OCI-LY7 (cell line): ENCODE measurements around the gene RNF166. TPM values are rescaled to one million over a fixed set of nuclear protein-coding genes. Genes with fewer than 3 reads are reported as not detected.

Experiments used
- BruUV-seq: library from RNA; stranded (reverse); fragments of 400-500 nt; replicated peaks from 2 replicates; lab custom pipeline; 2021; lab: Mats Ljungman, UMichigan
- CTCF ChIA-PET: fragments of 300-600 bp; sonication (Branson Sonifier 250); formaldehyde crosslinking; loops from one replicate; lab custom pipeline; 2022; ENCODE audit warnings: antibody characterized with exemption; ENCODE audit not compliant: unreplicated experiment; lab: Charles Lee
- POLR2A ChIA-PET: fragments of 300-600 bp; sonication (Branson Sonifier 250); formaldehyde crosslinking; loops from one replicate; lab custom pipeline; 2022; ENCODE audit warnings: antibody characterized with exemption; lab: Charles Lee
- DNase-seq: peaks from one replicate; pipeline ENCODE4 v3.0.0-alpha.2; 2015; ENCODE audit warnings: low spot score
- H2AFZ ChIP-seq: fragments of 200-600 bp; sonication (generic), shearing (Covaris generic); 2 replicates; pipeline ENCODE4 v1.6.1; 2014; ENCODE audit warnings: mild to moderate bottlenecking, antibody characterized with exemption, low read length, moderate library complexity
- H3K27ac ChIP-seq: fragments of 200-600 bp; sonication (generic); 2 replicates; pipeline ENCODE4 v1.5.1; 2014; ENCODE audit warnings: mixed run types, low read depth, mild to moderate bottlenecking, moderate library complexity, low read length, inconsistent platforms; ENCODE audit not compliant: poor library complexity, severe bottlenecking
- H3K36me3 ChIP-seq: fragments of 200-600 bp; sonication (generic); 2 replicates; pipeline ENCODE4 v1.6.1; 2014; ENCODE audit warnings: mild to moderate bottlenecking, antibody characterized with exemption, low read length, moderate library complexity, mixed read lengths; ENCODE audit not compliant: insufficient read depth
- H3K4me1 ChIP-seq: fragments of 200-600 bp; sonication (generic); 2 replicates; pipeline ENCODE4 v1.5.1; 2014; ENCODE audit warnings: mild to moderate bottlenecking, low read length; ENCODE audit not compliant: insufficient read depth, poor library complexity, severe bottlenecking
- H3K4me2 ChIP-seq: fragments of 200-600 bp; sonication (generic); 2 replicates; pipeline ENCODE4 v1.6.1; 2014; ENCODE audit warnings: mild to moderate bottlenecking, low read length
- H3K4me3 ChIP-seq: fragments of 200-600 bp; sonication (generic); 2 replicates; pipeline ENCODE4 v1.5.1; 2014; ENCODE audit warnings: mild to moderate bottlenecking, low read depth, low read length; ENCODE audit not compliant: poor library complexity, severe bottlenecking
- H3K79me2 ChIP-seq: fragments of 200-600 bp; sonication (generic); 2 replicates; pipeline ENCODE4 v1.6.1; 2016; ENCODE audit warnings: low read depth, mild to moderate bottlenecking, low read length, moderate library complexity, mixed read lengths; ENCODE audit not compliant: insufficient read depth
- H3K9me2 ChIP-seq: fragments of 200-600 bp; sonication (generic); 2 replicates; pipeline ENCODE4 v1.6.1; 2016; ENCODE audit warnings: mild to moderate bottlenecking, low read length, mixed read lengths; ENCODE audit not compliant: insufficient read depth
- H3K9me3 ChIP-seq: fragments of 200-600 bp; sonication (generic); 2 replicates; pipeline ENCODE4 v1.6.1; 2014; ENCODE audit warnings: mild to moderate bottlenecking, mixed run types, low read length, mixed read lengths
- H4K20me1 ChIP-seq: fragments of 200-600 bp; sonication (generic); 2 replicates; pipeline ENCODE4 v1.6.1; 2014; ENCODE audit warnings: mild to moderate bottlenecking, antibody characterized with exemption, low read length, moderate library complexity, mixed read lengths; ENCODE audit not compliant: insufficient read depth
- CTCF ChIP-seq: fragments of 200-600 bp; sonication (generic); conservative IDR thresholded peaks from 2 replicates; pipeline ENCODE4 v1.5.1; 2014; ENCODE audit warnings: mild to moderate bottlenecking, antibody characterized with exemption, low read length, moderate library complexity, mixed read lengths
- EZH2phosphoT487 ChIP-seq: fragments of 200-600 bp; sonication (generic); IDR thresholded peaks from 2 replicates; pipeline ENCODE4 v1.6.1; 2018; ENCODE audit warnings: low read depth, borderline replicate concordance, mild to moderate bottlenecking, mixed run types, antibody characterized with exemption, low read length, moderate library complexity, mixed read lengths
- intact Hi-C: fragments of 100-400 bp; cut with micrococcal nuclease; formaldehyde crosslinking; loops from one replicate; pipeline ENCODE4 v1.10.0; 2022; ENCODE audit not compliant: unreplicated experiment
- total RNA-seq, 2 experiments: library from RNA; depleted of rRNA in 1 of 2; stranded (reverse); fragments of >200 nt in 1 of 2; shearing (Covaris generic) in 1 of 2; gene quantifications; 2 replicates each; pipeline ENCODE4 v1.2.3, GENCODE V29; 2014 to 2022

RNF166 gene
- total RNA-seq, 2 experiments from 2014 or later: 52.4 to 56.2 TPM

- Histone ChIP-seq H4K20me1 (no peaks in the 10 kb centered on the region), H3K36me3 (peaks cover 38% of the 10 kb centered on the region; the same call in 1 of the 2 replicates), H3K9me2 (no peaks in the 10 kb centered on the region), H3K4me2 (no peak overlapping the region), H3K27ac (no peak overlapping the region), H3K9me3 (no peaks in the 10 kb centered on the region), H3K4me3 (no peak overlapping the region), H2AFZ (no peak overlapping the region), H3K4me1 (peaks cover 15% of the 10 kb centered on the region), H3K79me2 (peaks cover 27% of the 10 kb centered on the region; the same call in 1 of the 2 replicates)
- no TSS peak for BruUV-seq
- TF ChIP-seq EZH2phosphoT487 (no peak), CTCF (no peak)
- POLR2A ChIA-PET: no interaction called here
- intact Hi-C loops: no loop called here
- CTCF ChIA-PET: no interaction called here
- DNase-seq: no peak
Observed at GRCh38 chr16:88657371-88657770, 48.8 kb downstream of the RNF166 start.

GRCh38 chr16:88656291-88656980 is 49.8 kb downstream of the RNF166 start:
- H3K9me3 ChIP-seq: no peaks in the 10 kb centered on the region
- CTCF ChIA-PET: no interaction called here
- intact Hi-C loops: no loop called here
- H2AFZ ChIP-seq: no peak overlapping the region
- H4K20me1 ChIP-seq: no peaks in the 10 kb centered on the region
- no peak for DNase-seq
- H3K4me2 ChIP-seq: no peak overlapping the region
- H3K79me2 ChIP-seq: peaks cover 17% of the 10 kb centered on the region; the same call in 1 of the 2 replicates
- H3K9me2 ChIP-seq: no peaks in the 10 kb centered on the region
- no TSS peak for BruUV-seq
- H3K4me3 ChIP-seq: no peak overlapping the region
- H3K27ac ChIP-seq: no peak overlapping the region
- peaks cover 22% of the 10 kb centered on the region for H3K4me1 ChIP-seq
- POLR2A ChIA-PET: no interaction called here
- peaks cover 38% of the 10 kb centered on the region; the same call in 1 of the 2 replicates for H3K36me3 ChIP-seq
- TF ChIP-seq CTCF: no peak
- no peak for TF ChIP-seq EZH2phosphoT487

- Histone ChIP-seq H3K4me3 (no peak overlapping the region), H3K9me3 (no peaks in the 10 kb centered on the region), H3K9me2 (no peaks in the 10 kb centered on the region), H4K20me1 (no peaks in the 10 kb centered on the region), H3K36me3 (peaks cover 38% of the 10 kb centered on the region; the same call in 1 of the 2 replicates), H3K4me1 (peaks cover 20% of the 10 kb centered on the region), H3K4me2 (no peak overlapping the region), H3K27ac (no peak overlapping the region), H3K79me2 (peaks cover 11% of the 10 kb centered on the region; the same call in 1 of the 2 replicates), H2AFZ (no peak overlapping the region)
- no peak for TF ChIP-seq EZH2phosphoT487
- no peak for TF ChIP-seq CTCF
- ChIA-PET POLR2A (no interaction called here), CTCF (no interaction called here)
- intact Hi-C loops: no loop called here
- DNase-seq: no peak
- BruUV-seq: no TSS peak
Observed at GRCh38 chr16:88655733-88656281, 50.4 kb downstream of the RNF166 start.
